HG02852 (cell line): ENCODE measurements around the gene YTHDF1.
"Not testable (repeated sequence)": the region's sequence is repeated elsewhere in the genome, so short reads cannot be mapped to it uniquely, and the experiment has no call there.

Experiments
- ATAC-seq: cut with Tn5 transposase; IDR thresholded peaks from one replicate; pipeline ENCODE4 v1.9.1; 2021; ENCODE audit warnings: mild to moderate bottlenecking, moderate library complexity; ENCODE audit not compliant: unreplicated experiment

YTHDF1 gene

DNA sequence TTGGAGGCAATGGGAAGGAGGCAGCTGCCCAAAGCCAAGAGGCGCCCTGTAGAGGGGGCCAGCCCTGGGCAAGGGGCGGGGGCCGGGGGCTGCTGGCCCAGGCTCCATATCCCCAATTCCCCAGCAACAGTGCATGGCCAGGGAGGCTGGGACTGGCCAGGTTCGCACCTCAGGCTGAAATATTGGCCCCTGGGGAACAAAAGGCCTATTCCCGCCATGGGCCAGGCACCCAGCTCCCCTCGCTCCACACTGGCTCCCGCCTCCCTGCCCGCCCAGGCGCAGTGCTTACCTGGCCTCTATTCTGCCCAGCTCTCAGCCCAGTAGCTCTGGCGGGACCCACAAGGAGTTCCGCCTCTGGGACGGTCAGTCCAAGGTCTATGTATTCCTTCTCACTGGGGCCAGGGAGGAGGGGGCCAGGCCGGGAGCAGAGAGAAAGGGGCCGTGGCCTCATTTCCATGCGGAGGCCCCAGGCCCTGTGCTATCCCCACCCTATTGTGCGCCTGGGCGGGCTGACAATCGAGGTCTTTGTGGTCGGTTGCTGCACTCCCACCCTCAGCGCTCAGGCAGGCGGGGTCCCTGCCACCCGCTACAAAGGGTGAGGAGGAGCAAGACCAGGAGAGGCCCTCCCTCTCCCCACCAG, 42.3 kb downstream of the YTHDF1 start:
- no peak for ATAC-seq

DNA sequence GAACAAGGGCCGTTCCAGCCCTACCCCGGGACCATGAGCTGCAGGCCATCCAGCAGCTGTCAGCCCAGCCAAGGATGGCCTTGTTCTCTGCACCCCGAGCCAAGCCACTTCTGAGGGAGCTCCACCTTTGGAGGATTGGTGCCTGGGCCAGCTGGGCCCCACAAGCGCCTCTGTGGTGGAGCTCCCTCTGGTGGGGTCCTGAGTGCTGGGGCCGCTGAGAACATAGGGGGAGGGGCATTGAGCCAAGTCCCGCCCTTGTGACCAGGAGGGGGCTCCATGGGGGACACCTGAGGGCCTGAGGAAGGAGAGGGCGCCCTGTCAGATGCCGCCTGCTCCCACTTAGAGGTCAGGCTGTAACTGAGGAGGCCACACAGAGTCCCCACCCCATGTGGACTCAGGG, 43.2 kb downstream of the YTHDF1 start:
- ATAC-seq, result no peak

DNA sequence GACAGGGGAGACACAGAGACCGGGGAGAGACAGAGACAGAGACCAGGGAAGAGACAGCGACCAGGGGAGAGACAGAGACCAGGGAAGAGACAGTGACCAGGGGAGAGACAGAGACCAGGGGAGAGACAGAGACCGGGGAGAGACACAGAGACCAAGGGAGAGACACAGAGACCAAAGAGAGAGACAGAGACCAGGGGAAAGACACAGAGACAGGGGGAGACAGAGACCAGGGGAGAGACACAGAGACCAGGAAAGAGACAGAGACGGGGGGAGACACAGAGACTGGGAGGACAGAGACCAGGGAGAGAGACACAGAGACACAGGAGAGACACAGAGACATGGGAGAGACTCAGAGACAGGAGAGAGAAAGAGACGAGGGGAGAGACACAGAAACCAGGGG, 43.9 kb downstream of the YTHDF1 start:
- ATAC-seq, result no peak

DNA sequence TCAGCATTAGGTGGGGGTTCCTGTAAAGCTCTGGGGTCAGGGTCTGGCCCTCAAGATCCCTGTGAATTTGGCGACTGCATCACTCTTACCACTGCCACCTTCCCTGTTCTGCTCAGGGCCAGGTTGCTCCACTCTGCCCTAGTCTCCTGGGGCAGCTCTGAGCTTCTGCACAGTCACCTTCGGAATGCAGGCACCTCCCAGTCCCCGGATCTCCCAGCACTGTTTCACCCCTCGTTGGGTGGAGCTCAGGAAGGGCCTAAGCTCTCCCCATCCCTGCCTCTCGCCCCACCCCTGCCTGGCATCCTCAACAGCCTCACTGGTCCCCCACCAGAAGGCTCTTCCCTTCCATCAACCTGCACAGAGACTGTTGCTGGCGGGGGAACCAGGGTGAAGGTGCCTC, 46.2 kb downstream of the YTHDF1 start:
- no peak for ATAC-seq

DNA sequence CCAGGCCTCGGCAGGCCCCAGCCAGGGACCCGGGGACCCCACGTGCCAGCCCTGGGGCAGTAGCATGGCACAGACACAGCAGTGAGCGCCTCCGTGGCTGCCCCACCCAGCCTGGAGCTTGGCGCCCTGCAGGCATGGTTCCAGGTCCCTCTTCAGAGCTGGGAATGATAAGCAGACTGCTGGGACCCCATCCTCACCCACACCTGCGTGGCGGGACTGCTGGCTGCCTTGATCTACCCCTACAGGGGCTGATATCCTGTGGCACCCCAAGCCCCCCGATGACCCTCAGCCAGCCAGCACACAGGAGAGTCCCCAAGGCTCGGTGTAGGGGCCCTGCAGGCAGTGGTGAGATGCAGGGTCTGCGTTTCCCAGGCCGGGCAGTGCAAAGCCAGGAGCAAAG, 47.1 kb downstream of the YTHDF1 start:
- no peak for ATAC-seq

DNA sequence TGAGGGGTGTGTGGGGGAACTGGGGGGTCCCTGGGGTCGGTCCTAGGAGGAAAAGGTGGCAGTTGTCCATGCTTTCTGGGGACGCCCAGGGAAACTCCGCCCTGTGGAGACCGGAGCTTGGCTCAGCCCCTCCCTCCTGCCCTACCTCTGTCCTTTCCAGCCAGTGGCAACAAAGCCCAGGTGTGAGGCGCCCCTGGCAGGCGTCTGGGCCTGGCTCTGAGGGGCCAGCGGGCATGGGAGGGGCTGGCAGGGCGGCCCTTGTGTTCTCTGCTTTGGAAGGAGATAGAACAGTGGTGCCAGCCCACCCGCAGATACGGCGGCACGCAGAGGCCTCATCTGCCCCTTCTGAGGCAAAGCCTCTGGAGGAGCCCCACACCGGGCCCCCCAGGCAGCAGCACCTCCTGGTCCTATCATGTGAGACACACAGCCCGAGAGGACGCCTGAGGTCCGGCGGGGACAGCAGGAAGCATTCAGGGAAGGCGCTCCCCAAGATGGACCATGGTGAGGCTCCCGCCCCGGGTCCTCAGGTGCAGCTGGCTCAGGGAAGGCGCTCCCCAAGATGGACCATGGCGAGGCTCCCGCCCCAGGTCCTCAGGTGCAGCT, 47.9 kb downstream of the YTHDF1 start:
- ATAC-seq, result no peak

DNA sequence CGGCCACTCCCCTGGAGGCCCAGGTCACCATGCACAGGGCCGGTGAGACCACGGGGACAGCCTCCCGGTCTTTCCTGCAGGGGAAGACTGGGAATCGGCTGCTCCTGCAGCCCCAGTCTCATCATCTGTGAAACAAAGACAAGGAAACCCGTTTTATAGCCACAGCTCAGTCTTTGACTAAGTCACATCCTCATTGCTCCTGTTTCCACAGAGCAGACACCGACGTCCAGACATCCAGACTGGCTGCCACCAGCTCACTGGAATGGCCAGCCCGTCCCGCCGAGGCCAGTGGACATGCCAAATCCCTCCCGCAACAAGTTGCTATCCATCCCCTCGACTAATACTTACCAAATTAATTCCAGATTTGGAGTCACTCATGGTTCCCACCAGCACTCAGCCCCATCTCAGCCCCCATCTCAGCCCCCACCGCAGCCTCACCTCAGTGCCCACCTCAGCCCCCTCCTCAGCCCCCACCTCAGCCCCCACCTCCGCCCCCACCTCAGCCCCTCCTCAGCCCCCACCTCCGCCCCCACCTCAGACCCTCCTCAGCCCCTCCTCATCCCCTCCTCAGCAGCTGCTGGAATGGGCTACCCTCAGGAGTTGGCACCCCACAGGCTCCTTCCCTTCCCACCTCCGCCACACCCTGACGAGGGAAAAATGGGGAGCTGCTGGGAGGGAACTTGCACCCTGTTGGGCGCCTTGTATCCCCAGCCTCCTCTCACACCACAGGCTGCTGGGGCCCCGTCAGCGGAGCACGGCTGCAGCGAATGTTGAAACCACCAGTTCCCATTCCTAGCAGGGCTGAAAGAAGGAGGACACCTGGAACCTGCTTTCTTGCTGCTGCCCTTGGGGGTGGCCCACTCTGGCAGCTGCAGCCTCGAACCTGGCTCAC, 48.7 kb downstream of the YTHDF1 start:
- ATAC-seq, result no peak

DNA sequence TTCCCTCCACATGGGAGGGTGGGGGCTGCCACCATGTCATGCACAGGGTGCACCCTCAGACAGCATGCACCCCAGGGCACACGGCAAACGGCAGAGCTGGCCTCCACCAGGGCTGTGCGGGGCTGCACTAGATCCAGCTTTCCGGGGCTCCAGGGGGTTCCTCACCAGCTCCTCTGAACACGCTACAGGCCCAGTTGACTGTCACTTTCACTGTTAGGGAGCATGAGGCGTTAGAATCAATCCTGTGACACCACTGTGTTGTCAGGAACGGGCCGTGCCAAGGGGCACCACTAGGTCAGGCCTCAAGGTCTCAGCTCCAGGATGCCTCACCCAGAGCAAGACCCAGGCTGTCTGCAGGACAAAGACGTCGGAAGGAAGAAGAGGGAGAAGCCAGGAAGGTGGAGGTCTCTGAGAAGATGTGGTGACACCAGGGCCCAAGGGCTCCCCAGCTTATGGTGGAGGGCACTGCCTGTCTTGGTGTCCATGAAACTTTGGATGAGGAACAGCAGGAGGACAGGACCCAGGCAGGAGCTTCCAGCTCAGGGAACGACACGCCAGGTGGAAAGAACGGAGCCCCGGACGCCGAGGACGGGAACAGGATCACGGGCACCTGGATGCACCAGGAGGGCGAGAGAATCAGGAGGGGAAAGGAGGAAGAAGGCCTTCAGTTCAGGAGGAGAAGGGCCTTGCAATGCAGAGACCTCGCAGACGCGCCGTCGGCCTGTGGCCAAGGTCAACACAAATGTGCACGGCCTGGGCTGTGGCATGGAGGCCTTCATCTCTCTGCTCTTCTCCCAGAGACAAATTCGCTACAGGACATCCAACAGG, 49.5 kb downstream of the YTHDF1 start:
- no peak for ATAC-seq

DNA sequence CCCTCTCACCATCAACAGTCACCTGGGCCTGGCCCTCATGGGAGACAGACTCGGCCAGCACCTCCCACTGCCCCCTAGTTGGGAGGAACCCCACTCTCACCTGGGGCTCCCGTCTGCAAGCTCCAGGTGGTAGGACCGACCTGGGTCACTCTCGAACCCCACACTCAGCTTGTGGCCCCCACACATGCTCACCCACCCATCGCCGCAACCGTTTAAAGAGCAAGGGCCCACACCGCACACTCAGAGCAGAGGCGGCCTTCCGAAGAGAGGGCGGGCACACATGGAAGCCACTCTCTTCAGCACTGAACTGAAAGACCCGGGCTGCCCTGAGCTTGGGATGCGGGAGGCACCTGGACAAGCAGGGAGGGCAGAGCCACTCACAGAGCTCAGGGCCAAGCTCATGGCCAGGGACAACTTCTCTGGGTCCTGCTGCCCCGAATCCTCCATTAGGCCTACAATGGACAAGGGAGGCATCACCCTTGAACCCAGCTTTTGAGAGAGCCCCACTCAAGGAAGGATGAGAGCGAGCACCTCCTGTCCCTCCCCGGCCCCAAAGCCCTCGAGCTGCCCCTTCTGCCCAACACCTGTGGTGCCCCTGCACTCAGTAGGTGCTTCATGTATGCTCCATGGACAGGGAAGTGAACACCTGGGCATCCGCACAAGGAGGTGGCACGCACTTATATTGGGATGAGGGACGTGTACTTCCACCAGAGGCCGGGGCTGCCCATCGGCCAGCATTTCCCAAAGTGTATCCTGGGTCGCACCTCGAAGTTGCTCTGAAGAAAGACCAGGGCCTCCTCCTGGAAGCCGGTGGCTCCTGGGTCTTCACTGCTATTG, 50.4 kb downstream of the YTHDF1 start:
- no peak for ATAC-seq

DNA sequence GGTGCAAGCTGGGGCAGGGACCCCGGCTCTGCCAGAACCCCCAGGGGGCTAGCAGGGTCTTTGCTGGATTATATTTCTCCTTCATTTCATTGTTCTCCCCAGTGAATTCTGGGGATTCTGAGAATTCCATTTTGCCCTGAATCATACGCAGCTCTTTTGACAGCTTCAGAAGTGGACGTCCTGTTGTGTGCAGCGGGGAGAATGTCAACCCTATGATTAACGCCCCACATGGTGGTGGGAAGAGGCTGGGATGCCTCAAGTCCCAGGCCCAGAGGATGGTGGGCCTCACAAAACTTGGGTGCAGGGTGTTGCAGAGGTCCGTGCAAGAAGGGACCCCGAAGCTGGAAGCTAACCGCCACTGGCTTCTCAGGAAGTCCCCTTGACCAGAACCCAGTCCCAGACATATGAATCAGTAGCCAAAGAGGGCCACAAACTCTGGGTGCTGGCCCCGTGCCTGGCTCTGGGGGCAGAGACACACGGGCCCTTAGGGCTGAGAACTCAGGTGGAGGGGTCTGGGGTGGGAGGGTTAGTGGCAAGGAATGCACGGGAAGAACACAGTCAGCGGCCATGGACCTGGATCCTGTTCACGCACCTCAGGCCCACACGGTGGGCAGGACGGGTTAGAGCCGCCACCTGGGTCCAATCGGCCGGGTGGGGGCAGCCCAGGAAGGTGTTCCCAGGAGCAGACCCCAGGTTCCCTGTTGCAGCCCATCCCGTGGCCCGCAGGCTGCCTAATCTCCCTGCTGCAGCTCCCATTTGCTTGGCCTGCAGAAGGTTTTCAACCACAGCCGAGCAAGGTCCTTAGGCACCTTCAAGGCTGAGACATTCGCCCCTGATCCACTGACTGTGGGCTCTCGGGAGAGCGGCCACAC, 51.2 kb downstream of the YTHDF1 start:
- ATAC-seq, result no peak

DNA sequence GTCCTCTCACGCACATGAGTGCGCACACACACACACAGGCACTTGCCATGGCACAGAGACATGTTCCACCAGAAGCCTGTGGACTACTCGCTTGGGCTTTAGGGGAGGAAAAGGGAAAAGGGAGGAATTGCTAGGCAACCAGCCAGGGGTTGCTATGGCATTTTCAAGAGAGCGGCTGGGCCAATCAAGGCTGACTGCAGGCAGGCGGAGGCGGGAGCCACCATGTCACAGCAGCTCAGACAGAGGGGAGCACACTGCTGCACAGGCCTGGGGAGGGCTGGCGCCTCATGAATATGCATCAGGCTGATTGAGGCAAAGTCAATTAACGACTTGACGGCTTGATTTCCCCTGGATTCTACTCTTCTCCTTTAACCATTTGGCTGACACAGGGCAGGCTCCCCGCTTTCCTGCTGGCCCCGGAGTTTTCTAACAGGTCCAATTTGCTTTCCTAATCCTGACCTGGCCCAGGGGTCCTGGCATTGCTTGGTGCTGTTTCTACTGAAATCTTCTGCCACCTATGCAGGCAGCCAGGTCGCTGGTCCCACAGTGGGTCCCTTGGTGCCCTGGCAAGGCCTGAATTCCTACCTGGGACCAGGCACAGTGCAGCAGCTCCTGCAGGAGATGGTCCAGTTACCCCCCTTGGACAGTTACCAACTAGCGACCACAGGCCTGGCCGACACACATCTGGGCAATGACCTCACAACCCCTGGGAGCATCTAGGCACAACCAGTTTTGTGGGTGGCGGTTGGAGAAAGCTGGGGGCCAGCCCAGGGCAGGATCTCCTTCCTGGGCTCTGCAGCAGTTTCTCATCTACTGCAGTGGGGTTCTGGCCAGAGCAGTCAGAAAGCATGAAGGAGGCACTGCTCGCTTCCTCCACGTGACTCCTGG, 52.1 kb downstream of the YTHDF1 start:
- no peak for ATAC-seq

DNA sequence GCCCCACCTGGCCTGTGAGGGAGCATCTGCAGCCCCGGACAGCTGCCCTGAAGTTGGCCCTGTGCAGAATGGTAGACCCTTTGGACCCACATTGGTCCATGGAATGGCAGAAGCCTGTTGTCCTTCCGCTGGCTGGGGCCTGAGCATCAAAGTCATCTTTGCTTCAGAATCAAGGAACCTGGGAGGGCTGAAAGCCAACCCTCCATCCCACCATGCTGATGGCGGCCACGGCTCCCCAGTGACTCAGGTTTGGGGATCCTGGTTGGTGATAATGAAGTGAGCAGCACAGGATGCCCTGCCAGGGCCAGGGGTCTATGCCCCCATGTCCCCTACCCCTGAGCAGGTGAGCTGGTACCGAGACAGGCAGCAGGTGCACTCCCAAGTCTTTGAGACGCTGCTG, 52.8 kb downstream of the YTHDF1 start:
- no peak for ATAC-seq

DNA sequence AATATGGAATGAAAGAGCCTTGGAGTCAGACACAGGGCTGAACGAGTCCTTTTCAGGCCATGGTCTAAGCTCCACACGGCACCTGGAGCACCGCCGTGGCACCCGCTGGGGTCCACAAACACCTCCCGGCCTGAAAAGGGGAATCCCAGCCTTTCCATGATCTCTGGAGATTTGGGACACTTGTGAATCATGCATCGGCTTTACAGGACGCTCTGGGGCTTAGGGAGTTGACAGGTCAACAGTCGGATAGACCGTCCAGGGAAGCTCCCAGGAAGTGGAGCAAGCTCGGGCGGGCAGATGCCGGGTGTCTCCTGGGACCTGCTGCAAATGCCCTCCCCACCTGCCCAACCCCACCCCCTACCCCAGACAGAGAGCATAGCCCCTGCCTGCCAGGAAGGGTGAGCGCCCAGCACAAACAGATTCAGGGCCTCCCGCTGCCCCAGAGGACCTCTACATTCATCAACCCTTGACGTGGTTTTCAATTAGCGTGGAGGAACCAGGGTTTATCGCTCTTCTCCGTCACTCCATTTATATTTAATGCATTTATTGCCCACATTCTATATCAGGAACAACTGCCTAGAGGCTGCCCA, 53.6 kb downstream of the YTHDF1 start:
- ATAC-seq, result no peak

DNA sequence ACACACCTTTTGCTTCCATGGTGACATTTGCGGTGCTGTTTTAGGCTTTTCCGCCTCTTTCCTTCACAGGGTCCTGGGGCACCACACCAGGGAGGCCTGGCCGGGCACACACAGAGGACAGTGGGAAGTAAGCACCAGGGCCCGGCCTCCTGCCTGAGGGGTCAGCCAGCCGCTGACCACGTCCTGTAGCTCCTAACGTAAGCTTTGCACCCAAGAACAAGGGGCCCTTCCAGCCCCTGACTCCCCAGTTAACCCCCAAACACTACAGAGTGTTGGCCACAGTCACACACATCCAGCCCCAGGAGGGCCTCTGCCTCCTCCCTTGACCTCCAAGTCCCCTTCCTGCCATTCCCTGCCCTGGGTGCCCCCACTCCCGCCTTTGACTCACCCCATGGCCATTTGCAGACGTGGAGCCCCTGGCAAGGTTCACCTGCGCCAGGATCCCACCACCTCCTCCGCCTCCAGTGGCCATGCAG, 54.7 kb downstream of the YTHDF1 start:
- ATAC-seq, result no peak

DNA sequence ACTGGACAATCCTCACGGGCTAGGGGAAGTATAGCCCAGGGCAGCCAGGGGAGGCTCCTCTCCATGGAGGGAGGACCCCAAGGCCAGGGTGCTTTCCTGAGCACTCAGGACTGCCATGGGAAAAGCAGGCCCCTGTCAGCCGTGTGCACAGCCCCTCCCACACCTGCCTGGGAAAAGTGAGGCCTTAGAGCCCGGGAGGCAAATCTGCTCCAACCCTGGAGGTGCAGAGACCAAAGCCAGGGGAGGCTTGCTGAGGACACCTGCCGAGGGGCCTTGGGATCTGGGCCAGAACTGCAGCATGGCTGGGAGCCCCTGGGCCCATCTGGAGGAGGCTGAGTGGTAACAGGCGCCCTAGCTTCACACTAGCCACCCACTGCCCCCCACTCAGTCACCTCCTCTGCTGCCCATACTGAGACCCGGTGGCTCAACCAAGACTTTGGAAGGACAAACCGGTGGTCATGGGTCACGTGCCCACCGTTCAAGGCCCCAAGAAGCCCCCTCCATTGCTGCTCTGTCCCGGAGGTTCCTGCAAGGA, 55.2 kb downstream of the YTHDF1 start:
- ATAC-seq, result no peak

DNA sequence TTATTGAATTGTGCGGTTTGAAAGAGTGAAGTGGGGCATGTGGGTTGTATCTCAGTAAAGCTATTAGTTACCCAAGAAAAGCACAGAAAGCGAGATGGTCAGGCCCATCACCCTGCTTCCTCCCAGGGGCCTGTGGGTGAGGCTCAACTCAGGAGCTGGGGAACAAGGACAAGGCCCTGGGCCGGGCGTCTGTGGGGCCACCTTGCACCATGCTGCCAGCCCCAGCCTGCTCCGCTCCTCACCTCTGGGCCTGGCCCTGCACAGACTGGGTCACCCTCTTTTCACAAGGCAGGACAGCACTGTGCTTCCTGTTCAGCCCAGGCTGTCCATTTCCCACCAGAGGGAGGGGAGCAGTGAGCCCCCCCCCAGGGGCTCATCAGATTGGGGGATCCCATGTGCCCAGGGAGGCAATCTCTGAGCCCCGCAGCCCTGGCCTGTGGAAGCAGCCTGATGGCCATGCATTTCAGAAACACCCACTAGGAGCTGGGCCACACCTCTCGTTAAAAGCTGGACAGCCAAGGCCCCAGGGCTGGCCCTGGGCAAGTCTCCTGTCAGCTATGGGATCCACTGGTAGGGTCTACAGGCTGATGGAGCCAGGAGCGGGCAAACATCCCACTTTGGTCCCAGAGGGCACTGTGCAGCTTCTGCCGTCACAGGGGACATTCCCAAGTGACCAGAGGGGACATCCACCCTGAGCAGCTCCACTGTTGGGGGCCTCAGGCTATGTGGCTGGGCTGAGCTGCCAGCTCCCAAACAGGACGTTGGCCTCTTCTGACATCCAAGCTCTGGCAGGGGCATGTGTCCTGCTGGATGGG, 55.9 kb downstream of the YTHDF1 start:
- no peak for ATAC-seq

DNA sequence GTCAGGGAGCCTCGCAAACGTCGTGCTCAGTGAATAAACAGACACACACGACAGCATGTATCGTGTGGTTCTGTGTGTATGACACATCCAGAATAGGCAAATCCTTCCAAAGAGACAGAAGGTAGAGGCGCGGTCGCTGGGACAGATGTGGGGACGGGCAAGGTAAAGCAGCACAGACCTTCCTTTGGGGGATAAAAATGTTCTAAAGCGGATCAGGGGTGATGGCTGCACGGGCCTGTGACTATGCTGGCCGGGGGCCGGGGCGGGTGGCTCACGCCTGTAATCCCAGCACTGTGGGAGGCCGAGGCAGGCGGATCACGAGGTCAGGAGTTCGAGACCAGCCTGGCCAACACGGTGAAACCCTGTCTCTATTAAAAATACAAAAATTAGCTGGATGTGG, 56.7 kb downstream of the YTHDF1 start:
- not testable (repeated sequence) for ATAC-seq
